ENCODE measurements around the gene KIF23.
A peak's percentile ranks its signal among the peaks of the same experiment; 100 is the strongest.
"Not testable (repeated sequence)": the region's sequence is repeated elsewhere in the genome, so short reads cannot be mapped to it uniquely, and the experiment has no call there.

The KIF23 gene

GRCh38 chr15:69413822-69414700 lies at the start of gene KIF23:
Gene KIF23 (plus strand): TSS chr15:69414349. CDS start chr15:69414466, 117 bp downstream.
- DNase-seq (ENCODE audit: low spot score), result peak; percentile 97

DNA sequence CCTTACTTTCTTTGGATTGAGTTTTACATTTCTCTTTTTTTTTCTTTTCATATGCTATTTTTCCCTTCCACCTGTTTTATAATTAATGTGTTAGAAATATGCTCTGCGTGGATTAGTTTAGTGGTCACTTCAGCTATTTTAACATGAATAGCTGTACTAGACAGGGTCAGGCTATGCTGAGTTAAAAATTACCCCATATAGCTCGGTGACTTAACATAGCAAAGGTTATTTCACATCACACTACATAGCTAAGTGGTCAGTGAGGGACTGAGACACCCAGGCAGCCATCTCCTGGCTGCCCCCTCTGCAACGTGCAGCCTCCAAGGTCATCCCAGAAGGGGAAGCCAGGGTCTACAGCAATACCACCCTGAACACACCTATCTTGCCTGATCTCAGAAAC lies 46.9 kb upstream of the KIF23 start:
- DNase-seq (ENCODE audit: low spot score), result no peak

DNA sequence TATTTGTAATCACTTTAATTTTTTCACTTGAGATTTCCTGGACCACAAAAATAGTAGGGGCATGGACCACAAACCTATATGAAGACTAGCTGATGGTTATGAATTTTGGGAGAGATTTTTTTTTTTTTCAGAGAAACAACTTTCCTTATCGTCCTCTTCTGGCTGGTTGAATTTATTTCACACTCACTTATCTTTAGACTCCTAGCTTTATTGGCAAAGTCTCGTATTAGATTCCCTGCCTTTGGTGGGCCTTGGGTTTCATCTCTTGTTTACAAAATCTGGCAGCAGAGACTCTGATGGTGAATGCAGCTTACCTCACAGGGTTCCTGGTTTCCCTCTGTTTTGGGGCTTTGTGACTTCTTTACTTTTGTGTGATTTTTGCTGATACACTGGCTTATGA lies 44.5 kb upstream of the KIF23 start:
- no peak for DNase-seq (ENCODE audit: low spot score)

DNA sequence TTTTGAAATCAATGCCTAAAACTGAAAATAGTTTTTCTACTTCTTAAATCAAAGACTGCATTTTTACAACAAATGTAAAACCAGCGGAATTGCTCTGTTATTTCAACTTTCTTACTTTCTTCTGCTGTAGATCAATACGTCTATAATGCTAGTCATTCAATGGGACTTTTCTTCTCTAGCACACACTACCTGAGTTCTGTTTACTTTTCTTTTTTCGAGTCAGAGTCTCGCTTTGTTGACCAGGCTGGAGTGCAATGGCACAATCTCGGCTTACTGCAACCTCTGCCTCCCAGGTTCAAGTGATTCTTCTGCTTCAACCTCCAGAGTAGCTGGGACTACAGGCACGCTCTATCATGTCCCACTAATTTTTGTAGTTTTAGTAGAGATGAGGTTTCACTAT lies 40.7 kb upstream of the KIF23 start:
- DNase-seq (ENCODE audit: low spot score), result no peak

DNA sequence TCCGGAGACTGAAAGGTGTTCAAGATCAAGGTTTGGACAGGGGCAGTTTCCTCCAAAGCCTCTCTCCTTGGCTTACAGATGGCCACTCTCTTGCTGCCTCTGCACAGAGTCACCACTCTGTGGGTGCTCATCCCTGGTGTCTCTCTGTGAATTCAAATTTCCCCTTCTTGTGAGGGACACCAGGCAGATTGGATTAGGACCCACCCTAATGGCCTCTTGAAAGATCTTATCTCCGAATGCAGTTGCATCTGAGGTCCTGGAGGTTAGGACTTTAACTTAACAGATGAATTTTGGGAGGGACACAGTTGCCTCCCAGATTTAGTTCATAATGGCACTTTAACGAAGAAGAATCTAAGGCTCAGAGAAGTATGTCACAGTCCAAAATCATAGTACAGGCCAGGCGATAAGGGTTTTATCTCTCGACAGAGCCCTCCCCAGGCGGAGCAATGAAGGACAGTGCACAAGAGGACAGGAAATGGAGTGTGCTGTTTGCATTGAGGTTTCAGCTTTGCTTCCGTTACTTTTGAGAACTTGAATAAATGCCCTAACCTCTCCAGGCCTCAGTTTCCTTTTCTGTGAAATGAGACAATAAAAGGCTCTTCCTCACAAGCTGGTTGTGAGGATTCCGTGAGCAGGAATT lies 38.9 kb upstream of the KIF23 start:
- DNase-seq (ENCODE audit: low spot score), result no peak

- DNase-seq (ENCODE audit: low spot score), result no peak
Measured at GRCh38 chr15:69377216-69377970, 36.8 kb upstream of the KIF23 start.

DNA sequence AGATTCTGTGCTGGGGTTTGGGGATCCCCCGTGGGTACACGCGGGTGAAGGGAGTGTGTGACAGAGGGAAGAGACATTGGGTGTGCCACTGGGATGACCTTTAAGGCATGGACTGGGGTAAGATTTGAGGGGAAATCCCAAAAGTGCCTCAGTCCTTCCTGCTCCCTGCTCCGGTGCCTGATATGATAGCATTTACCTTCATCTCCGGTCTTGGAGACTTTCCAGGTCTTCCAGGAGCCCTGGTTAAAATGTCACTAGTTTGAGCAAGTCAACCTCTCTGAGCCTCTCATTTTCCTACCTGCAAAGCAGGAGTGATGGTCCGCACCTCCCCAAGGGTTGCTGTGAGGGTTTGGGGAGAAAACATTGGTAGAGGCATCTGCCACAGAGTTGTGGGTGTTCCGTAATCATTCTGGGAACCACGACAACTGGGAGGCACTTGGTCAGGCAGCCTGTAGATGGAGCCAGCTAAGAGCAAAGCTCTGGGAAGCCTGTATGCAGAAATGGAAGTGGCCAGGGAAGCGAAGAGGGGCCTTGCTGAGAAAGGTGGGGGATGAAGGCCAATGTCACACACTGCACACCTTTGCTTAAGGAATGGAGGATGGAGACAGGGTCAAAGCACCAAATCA lies 33.9 kb upstream of the KIF23 start:
- DNase-seq (ENCODE audit: low spot score), result no peak

DNA sequence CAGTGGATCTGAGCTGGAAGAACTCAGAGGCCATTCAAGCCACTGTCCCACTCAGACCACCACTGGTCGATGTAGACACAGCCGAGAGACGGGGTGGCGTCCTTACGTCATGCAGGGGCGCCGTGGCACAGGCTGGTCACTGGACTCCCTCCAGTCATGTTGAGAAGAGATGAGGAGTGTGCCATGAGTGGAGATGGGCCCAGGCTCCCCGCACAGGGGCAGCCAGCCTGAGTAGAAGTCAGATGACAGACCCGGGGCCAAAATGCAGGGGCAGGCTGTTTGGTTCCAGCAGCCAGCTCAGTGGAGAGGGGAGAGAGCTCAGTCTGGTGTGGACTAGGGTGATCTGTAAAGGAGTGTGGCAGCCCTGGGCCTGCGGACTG lies 33.4 kb upstream of the KIF23 start:
- DNase-seq (ENCODE audit: low spot score), result no peak

DNA sequence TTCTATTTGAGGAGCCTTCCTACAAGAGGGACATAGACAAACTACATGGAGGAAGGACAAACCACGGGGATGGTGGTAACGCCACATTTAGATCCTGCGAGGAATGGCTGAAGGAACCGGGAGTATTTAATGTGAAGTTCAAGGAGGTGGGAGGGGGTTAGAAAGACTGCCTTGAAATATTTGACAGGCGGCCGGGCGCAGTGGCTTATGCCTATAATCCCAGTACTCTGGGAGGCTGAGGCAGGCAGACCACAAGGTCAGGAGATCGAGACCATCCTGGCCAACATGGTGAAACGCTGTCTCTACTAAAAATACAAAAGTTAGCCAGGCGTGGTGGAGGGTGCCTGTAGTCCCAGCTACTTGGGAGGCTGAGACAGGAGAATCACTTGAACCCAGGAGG lies 32.0 kb upstream of the KIF23 start:
- not testable (repeated sequence) for DNase-seq (ENCODE audit: low spot score)

- DNase-seq (ENCODE audit: low spot score), result not testable (repeated sequence)
Measured at GRCh38 chr15:69384066-69384465, 30.1 kb upstream of the KIF23 start.

GRCh38 chr15:69384626-69385598 lies 29.2 kb upstream of the KIF23 start:
- no peak for DNase-seq (ENCODE audit: low spot score)

DNA sequence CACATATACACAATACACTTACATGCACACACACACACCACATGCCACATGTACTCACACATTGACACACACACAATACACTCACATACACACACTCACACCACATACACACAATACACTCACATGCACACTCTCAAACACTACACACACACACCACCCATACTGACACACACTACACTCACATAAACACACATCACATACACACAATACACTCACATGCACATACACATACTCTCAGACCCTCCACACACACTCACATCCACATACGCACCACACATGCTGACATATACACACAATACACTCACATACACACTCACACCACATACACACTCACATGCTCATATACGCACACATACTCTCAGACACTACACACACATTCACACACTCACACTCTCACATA lies 28.3 kb upstream of the KIF23 start:
- DNase-seq (ENCODE audit: low spot score), result no peak

GRCh38 chr15:69386284-69386683 lies 27.9 kb upstream of the KIF23 start:
- DNase-seq (ENCODE audit: low spot score), result no peak

- no peak for DNase-seq (ENCODE audit: low spot score)
Measured at GRCh38 chr15:69388260-69388705, 25.9 kb upstream of the KIF23 start.

GRCh38 chr15:69389426-69389825 lies 24.7 kb upstream of the KIF23 start:
- no peak for DNase-seq (ENCODE audit: low spot score)

GRCh38 chr15:69390575-69390974 lies 23.6 kb upstream of the KIF23 start:
- no peak for DNase-seq (ENCODE audit: low spot score)

GRCh38 chr15:69391046-69391757 lies 22.9 kb upstream of the KIF23 start:
- no peak for DNase-seq (ENCODE audit: low spot score)

DNA sequence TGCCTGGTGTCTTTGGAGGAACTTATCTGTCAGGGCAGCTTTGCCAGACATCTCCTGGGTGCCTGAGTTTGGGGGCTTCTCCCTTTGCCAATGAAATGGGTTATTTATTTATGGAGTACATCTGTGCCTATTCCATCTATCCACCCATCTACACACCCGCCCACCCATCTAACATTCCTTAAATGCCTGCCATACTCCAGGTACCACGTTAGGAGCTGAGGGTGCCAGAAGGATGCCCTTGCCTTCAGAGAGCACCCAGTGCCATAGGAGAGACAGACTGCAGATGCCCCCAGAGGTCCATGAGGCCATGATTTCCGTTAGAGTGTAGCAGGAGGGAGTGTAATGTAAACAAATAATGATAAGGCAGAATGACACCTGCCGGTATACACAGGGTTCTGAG lies 21.8 kb upstream of the KIF23 start:
- DNase-seq (ENCODE audit: low spot score), result no peak

GRCh38 chr15:69393831-69394491 lies 20.2 kb upstream of the KIF23 start:
- DNase-seq (ENCODE audit: low spot score), result no peak

Data from LoVo (cell line).